Stimulated activated CD4-positive, alpha-beta T cell treated with anti-CD3 and anti-CD28 coated beads, Interleukin-1b, Interleukin-23, amount 100 ng/mL, for 1 hour (primary cell): Measurements from ENCODE around the gene SLC2A5.
"Not testable (repeated sequence)": the region's sequence is repeated elsewhere in the genome, so short reads cannot be mapped to it uniquely, and the experiment has no call there.

Source experiments
- DNase-seq, 2 donors: peaks; one replicate each; pipeline ENCODE4 v3.0.0-alpha.2; 2020; ENCODE audit warnings: low read depth in 2 of 2

The SLC2A5 gene

GRCh38 chr1:9033363-9033762, 36.1 kb downstream of the SLC2A5 start:
- no peak for DNase-seq

- no peak for DNase-seq
These were observed 37.8 kb downstream of the SLC2A5 start for GRCh38 chr1:9031484-9032259.

GRCh38 chr1:9031077-9031476, 38.4 kb downstream of the SLC2A5 start:
- not testable (repeated sequence) for DNase-seq

- DNase-seq, result no peak
These were observed 40.3 kb downstream of the SLC2A5 start for GRCh38 chr1:9028921-9029705.

GRCh38 chr1:9027307-9027706, 42.1 kb downstream of the SLC2A5 start:
- DNase-seq, result no peak

GRCh38 chr1:9025449-9025848, 44.0 kb downstream of the SLC2A5 start:
- no peak for DNase-seq

- no peak for DNase-seq
These were observed 44.6 kb downstream of the SLC2A5 start for GRCh38 chr1:9024837-9025236.

- DNase-seq, result no peak
These were observed 46.7 kb downstream of the SLC2A5 start for GRCh38 chr1:9022773-9023172.

- not testable (repeated sequence) for DNase-seq
These were observed 47.3 kb downstream of the SLC2A5 start for GRCh38 chr1:9022026-9022738.

- DNase-seq, result no peak
These were observed 49.1 kb downstream of the SLC2A5 start for GRCh38 chr1:9020305-9020704.

- no peak for DNase-seq
These were observed 49.5 kb downstream of the SLC2A5 start for GRCh38 chr1:9019896-9020295.

GRCh38 chr1:9018333-9018732, 51.1 kb downstream of the SLC2A5 start:
- DNase-seq, result no peak

- no peak for DNase-seq
These were observed 53.0 kb downstream of the SLC2A5 start for GRCh38 chr1:9016455-9016854.

GRCh38 chr1:9014475-9015375, 54.7 kb downstream of the SLC2A5 start:
- no peak for DNase-seq

GRCh38 chr1:9013819-9014218, 55.6 kb downstream of the SLC2A5 start:
- DNase-seq, result no peak

GRCh38 chr1:9010781-9011323, 58.6 kb downstream of the SLC2A5 start:
- DNase-seq, result no peak

GRCh38 chr1:9009438-9010370, 59.7 kb downstream of the SLC2A5 start:
- no peak for DNase-seq

GRCh38 chr1:9008236-9008635, 61.2 kb downstream of the SLC2A5 start:
- no peak for DNase-seq

GRCh38 chr1:9006956-9007615, 62.3 kb downstream of the SLC2A5 start:
- no peak for DNase-seq

- DNase-seq, result no peak
These were observed 64.1 kb downstream of the SLC2A5 start for GRCh38 chr1:9005395-9005708.
